Retinal pigment epithelial cell (primary cell): ENCODE measurements around the gene CCDC34.

ENCODE experiments used
- DNase-seq: peaks from one replicate; pipeline ENCODE4 v3.0.0-alpha.2; 2010; ENCODE audit warnings: low read depth
- H3K4me3 ChIP-seq: 2 replicates; pipeline ENCODE4 v1.5.1; 2011; ENCODE audit warnings: mild to moderate bottlenecking, low read length, control low read depth, moderate library complexity
- TF ChIP-seq, protein P1 (sequence below): conservative IDR thresholded peaks from 2 replicates; pipeline ENCODE4 v1.5.1; 2011; ENCODE audit warnings: low read depth, low read length, control low read depth, inconsistent platforms

The CCDC34 gene

GRCh38 chr11:27392278-27393114 is 29.5 kb upstream of the CCDC34 start:
- no peak overlapping the region for H3K4me3 ChIP-seq
- TF ChIP-seq, protein P1, sequence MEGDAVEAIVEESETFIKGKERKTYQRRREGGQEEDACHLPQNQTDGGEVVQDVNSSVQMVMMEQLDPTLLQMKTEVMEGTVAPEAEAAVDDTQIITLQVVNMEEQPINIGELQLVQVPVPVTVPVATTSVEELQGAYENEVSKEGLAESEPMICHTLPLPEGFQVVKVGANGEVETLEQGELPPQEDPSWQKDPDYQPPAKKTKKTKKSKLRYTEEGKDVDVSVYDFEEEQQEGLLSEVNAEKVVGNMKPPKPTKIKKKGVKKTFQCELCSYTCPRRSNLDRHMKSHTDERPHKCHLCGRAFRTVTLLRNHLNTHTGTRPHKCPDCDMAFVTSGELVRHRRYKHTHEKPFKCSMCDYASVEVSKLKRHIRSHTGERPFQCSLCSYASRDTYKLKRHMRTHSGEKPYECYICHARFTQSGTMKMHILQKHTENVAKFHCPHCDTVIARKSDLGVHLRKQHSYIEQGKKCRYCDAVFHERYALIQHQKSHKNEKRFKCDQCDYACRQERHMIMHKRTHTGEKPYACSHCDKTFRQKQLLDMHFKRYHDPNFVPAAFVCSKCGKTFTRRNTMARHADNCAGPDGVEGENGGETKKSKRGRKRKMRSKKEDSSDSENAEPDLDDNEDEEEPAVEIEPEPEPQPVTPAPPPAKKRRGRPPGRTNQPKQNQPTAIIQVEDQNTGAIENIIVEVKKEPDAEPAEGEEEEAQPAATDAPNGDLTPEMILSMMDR, result no peak
- no peak for DNase-seq

DNA sequence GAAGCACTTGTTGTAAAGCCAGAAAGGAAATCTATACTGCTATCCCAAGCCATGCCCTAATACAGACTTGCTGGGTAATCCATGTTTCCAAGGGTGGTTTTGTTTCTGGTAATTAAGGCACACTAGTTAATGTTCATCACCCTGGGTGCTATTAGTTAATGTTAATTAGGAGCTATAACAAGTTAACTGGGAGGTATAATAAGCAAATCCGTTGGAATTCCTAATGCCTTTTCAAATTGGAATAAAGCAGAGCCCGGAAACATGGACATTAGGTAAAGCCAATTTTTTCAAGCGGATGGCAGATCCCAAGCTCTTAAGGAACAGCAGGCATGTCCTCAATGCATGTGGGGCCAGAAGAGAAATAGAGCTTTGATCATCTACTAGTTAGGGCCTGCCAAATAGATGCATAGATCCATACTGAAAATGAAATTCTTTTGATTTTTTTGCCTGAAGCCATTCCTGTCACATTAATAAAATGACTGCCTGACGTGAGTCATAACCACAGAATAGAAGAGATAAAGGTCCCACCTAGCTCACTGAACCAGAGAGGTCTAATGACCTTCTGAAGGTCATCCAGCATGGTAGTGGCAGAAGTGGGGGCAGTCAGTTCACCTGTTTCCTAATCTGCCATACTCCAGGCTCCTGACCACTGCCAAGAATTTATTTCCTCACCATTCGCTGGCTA is 28.5 kb upstream of the CCDC34 start:
- TF ChIP-seq, protein P1, result no peak
- DNase-seq, result no peak
- no peak overlapping the region for H3K4me3 ChIP-seq

DNA sequence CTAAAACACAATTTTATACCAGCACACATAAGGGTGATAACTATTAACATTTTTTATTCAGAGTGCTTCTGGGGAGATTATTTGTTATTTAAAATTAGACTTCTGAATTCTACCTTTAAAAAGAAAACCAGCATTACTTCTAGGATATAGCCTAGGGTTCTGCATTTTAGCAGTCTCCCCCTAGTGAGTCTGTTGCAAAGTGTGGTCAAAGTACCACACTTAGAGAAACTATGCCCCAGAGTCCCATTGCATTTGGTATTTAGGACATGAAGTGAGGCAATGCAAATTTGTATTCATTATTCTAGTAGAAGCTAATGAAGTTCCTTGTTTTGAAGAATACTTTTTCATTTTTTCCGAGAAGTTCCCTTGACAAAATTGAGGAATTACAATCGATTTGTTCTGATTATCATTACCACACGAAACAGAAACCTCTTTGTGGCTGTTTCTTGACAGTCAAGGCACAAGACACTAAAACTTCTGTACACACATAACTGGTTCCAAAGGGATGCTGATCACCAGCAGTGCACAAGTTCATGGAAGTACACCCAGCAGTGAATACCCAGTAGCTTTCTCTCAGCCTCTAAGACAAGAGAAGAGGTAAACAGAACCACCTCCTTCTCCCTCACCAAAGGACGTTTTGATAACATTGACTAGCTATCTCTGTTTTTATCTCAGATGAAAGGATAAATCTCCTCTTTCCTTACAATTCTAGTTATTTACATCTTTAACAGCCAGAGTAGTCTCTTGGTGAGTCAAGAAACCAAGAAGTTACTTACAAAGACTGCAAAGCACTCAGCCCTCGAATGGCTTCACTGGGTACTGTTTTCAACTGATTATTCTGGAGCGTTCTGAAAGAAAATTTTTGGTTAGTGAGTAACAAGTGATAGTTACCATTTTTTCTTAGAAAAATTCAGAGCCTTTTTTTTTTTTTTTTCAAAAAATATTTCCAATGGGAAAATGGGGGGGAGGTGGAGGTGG is 27.6 kb upstream of the CCDC34 start:
- no peak for DNase-seq
- TF ChIP-seq, protein P1, result no peak
- H3K4me3 ChIP-seq, result no peak overlapping the region

DNA sequence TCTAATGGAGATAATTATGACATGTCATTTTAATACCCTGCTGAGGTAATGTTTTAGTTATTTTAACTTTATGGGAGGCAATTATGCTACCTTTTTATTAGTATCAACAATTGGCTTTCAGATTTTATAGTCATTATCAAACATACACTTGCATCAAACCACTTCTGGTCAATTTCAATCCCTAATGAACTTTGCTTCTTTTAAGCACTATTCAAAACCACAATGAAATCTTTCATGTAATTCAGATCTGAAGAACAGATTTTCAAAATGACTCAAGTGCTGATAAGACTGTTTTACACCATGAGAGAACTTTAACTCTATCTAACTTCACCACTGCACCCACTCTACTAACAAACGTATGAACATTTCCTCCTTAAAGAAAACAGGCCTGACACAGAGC is 25.9 kb upstream of the CCDC34 start:
- TF ChIP-seq, protein P1, result no peak
- H3K4me3 ChIP-seq, result no peak overlapping the region
- no peak for DNase-seq

DNA sequence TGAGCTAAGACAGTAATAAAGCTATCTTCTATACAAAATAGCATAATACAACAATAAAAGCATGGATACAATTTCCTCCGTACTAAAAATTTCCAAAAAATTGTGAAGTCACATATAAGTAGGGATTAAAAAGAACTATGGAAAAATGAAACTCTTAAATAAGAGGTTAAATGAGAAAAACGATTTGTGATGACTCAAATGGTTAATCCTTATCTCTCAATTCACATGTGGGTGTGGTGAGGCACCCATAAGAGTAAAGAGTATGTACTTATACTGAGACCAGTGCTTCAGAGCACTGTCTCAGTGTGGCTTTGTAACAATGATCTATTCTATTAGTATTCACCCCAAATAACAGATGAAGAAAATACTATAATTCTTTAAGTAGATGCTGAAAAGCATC is 25.0 kb upstream of the CCDC34 start:
- no peak overlapping the region for H3K4me3 ChIP-seq
- TF ChIP-seq, protein P1, result no peak
- no peak for DNase-seq

DNA sequence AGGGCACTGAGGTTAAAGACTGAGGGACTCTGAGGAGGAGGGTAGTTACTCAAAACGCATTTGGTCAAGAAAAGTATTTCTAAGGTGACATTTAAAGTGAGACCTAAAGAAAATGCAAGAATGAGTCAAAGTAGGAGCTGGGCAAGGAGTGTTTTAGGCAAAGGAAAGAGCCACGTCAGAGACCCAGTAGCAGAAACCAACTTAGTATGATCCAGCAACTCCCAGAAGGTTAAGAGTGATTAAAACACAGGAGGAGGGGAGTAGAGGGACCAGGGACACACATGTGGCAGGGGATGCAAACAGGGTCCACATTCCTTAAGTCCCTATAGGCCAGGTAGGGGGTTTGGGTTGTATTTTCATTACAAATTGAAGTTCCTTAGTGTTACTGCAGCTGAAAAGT is 24.3 kb upstream of the CCDC34 start:
- DNase-seq, result no peak

More for the DNA sequence above, 24.3 kb upstream of the CCDC34 start:
- TF ChIP-seq, protein P1, result no peak
- H3K4me3 ChIP-seq, result no peak overlapping the region
